Epithelial cell of esophagus (primary cell): ENCODE data around the gene NUDT5.
A peak's percentile ranks its signal among the peaks of the same experiment; 100 is the strongest.
"Not testable (repeated sequence)": the region's sequence is repeated elsewhere in the genome, so short reads cannot be mapped to it uniquely, and the experiment has no call there.

Experiments
- DNase-seq: peaks from one replicate; pipeline ENCODE4 v3.0.0; 2010; ENCODE audit warnings: low read depth
- H3K4me3 ChIP-seq: 2 replicates; pipeline ENCODE4 v1.5.1; 2011; ENCODE audit warnings: mild to moderate bottlenecking, low read length, control low read depth
- CTCF ChIP-seq: IDR thresholded peaks from 2 replicates; pipeline ENCODE4 v1.5.1; 2011; ENCODE audit warnings: low read depth, mild to moderate bottlenecking, low read length, control low read depth, inconsistent platforms; ENCODE audit not compliant: insufficient read depth; ENCODE audit errors: missing control alignments

NUDT5 gene

DNA sequence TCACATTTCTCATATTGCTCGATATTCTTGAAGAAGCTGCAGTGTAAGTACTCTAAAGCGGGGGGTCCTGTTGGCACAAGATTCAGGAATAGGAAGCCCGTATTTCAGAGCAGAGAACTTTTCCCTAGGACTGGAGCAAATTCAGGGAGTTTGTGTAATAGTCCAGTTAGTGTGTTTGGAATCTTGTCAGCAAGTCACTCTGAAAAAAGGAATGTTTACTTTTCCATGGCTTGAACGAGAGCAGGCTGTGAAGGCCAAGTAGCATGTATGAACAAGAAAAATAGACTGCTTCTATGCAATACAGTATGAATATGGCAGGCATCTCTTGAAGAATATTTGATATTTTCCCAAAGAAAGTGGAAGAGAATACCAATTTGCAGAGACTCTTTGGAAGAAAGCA, 40.1 kb upstream of the NUDT5 start:
- no peak overlapping the region for H3K4me3 ChIP-seq
- DNase-seq, result peak; percentile 54
- TF ChIP-seq CTCF, result no peak

- no peak overlapping the region for H3K4me3 ChIP-seq
- no peak for DNase-seq
- no peak for TF ChIP-seq CTCF
Observed at GRCh38 chr10:12235116-12235694, 39.5 kb upstream of the NUDT5 start.

- H3K4me3 ChIP-seq, DNase-seq: not testable (repeated sequence)
Observed at GRCh38 chr10:12234687-12235086, 39.0 kb upstream of the NUDT5 start.

- TF ChIP-seq CTCF, result no peak
- no peak overlapping the region for H3K4me3 ChIP-seq
- no peak for DNase-seq
Observed at GRCh38 chr10:12228851-12229250, 33.2 kb upstream of the NUDT5 start.

DNA sequence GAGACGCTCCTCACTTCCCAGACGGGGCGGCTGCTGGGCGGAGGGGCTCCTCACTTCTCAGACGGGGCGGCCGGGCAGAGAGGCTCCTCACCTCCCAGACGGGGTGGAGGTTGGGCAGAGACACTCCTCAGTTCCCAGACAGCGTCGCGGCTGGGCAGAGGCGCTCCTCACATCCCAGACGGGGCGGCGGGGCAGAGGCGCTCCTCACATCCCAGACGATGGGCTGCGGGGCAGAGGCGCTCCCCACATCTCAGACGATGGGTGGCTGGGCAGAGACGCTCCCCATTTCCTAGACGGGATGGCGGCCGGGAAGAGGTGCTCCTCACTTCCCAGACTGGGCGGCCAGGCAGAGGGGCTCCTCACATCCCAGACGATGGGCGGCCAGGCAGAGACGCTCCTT, 30.7 kb upstream of the NUDT5 start:
- H3K4me3 ChIP-seq, DNase-seq: not testable (repeated sequence)

- TF ChIP-seq CTCF, result no peak
- DNase-seq, result peak; percentile 20
Observed at GRCh38 chr10:12225444-12225843, 29.8 kb upstream of the NUDT5 start.

GRCh38 chr10:12221323-12222298, 25.9 kb upstream of the NUDT5 start:
- TF ChIP-seq CTCF, result no peak
- DNase-seq, result peak; percentile 73
- H3K4me3 ChIP-seq, result no peak overlapping the region

More at GRCh38 chr10:12225444-12225843, 29.8 kb upstream of the NUDT5 start:
- no peak overlapping the region for H3K4me3 ChIP-seq

DNA sequence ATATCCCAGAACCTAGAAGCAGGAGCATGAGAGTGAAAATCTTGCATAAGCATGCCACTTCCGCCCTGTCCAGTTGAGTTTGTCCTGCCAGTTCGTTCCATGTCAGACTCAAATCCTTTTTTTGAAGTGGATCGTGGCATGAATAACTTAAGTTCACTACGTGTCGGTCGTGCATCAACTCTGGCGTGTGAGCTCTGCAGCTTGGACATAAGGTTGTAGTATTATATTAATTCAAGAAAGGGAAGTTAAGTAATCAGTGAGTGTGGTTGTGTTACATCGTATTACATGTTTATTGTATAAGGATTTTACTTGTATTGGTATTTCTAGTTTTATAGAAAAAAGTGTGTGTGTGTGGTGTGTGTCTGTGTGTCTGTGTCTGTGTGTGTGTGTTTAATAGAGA, 23.3 kb upstream of the NUDT5 start:
- DNase-seq, result no peak
- no peak for TF ChIP-seq CTCF

More for the DNA sequence above, 23.3 kb upstream of the NUDT5 start:
- H3K4me3 ChIP-seq, result no peak overlapping the region
